ENCODE results near the gene TNRC18. TPM values are rescaled to one million over a fixed set of nuclear protein-coding genes. Genes with fewer than 3 reads are reported as not detected.
A peak's percentile ranks its signal among the peaks of the same experiment; 100 is the strongest.

Gene TNRC18
- total RNA-seq, 1 experiment from 2014 or later = 10.2 TPM

- H3K27ac ChIP-seq (ENCODE audit: low read length) = no peak overlapping the region
- H2AFZ ChIP-seq (ENCODE audit: low read length) = no peak overlapping the region
- H3K79me2 ChIP-seq (ENCODE audit: low read length) = no peaks in the 10 kb centered on the region
- H3K4me1 ChIP-seq (ENCODE audit: low read length) = no peaks in the 10 kb centered on the region
- H3K9ac ChIP-seq (ENCODE audit: low read length) = no peak overlapping the region
- no peaks in the 10 kb centered on the region for H3K27me3 ChIP-seq (ENCODE audit: low read length)
- no peak overlapping the region for H3K4me3 ChIP-seq (ENCODE audit: low read length)
- no peak overlapping the region for H3K4me2 ChIP-seq (ENCODE audit: low read depth, low read length, poor library complexity, severe bottlenecking)
- DNase-seq = no peak
- no peaks in the 10 kb centered on the region for H4K20me1 ChIP-seq (ENCODE audit: insufficient read depth, low read depth, low read length)
- H3K9me2 ChIP-seq (replicated peaks; ENCODE audit: insufficient read depth, low read length) = no peaks in the 10 kb centered on the region
- no peaks in the 10 kb centered on the region; the same call in 1 of the 2 replicates for H3K9me3 ChIP-seq (ENCODE audit: low read length)
- no peaks in the 10 kb centered on the region for H3K36me3 ChIP-seq (ENCODE audit: insufficient read depth, low read length)
Observed at GRCh38 chr7:5435291-5436002, 11.8 kb upstream of the TNRC18 start.

GRCh38 chr7:5433181-5433580 lies 9.5 kb upstream of the TNRC18 start:
- no peaks in the 10 kb centered on the region; the same call in 1 of the 2 replicates for H3K9me3 ChIP-seq (ENCODE audit: low read length)
- H3K36me3 ChIP-seq (ENCODE audit: insufficient read depth, low read length) = no peaks in the 10 kb centered on the region
- no peak overlapping the region for H3K4me2 ChIP-seq (ENCODE audit: low read depth, low read length, poor library complexity, severe bottlenecking)
- no peak for DNase-seq
- H3K79me2 ChIP-seq (ENCODE audit: low read length) = no peaks in the 10 kb centered on the region
- no peaks in the 10 kb centered on the region for H3K9me2 ChIP-seq (replicated peaks; ENCODE audit: insufficient read depth, low read length)
- no peak overlapping the region for H3K27ac ChIP-seq (ENCODE audit: low read length)
- no peak overlapping the region for H3K4me3 ChIP-seq (ENCODE audit: low read length)
- H3K9ac ChIP-seq (ENCODE audit: low read length) = no peak overlapping the region
- H3K27me3 ChIP-seq (ENCODE audit: low read length) = no peaks in the 10 kb centered on the region
- no peak overlapping the region for H2AFZ ChIP-seq (ENCODE audit: low read length)
- H4K20me1 ChIP-seq (ENCODE audit: insufficient read depth, low read depth, low read length) = no peaks in the 10 kb centered on the region
- H3K4me1 ChIP-seq (ENCODE audit: low read length) = no peaks in the 10 kb centered on the region

GRCh38 chr7:5432691-5433090 lies 9.1 kb upstream of the TNRC18 start:
- no peaks in the 10 kb centered on the region for H3K79me2 ChIP-seq (ENCODE audit: low read length)
- no peaks in the 10 kb centered on the region for H3K36me3 ChIP-seq (ENCODE audit: insufficient read depth, low read length)
- no peak for DNase-seq
- H2AFZ ChIP-seq (ENCODE audit: low read length) = no peak overlapping the region
- no peaks in the 10 kb centered on the region for H3K27me3 ChIP-seq (ENCODE audit: low read length)
- no peak overlapping the region for H3K9ac ChIP-seq (ENCODE audit: low read length)
- H3K27ac ChIP-seq (ENCODE audit: low read length) = no peak overlapping the region
- H4K20me1 ChIP-seq (ENCODE audit: insufficient read depth, low read depth, low read length) = no peaks in the 10 kb centered on the region
- H3K4me3 ChIP-seq (ENCODE audit: low read length) = no peak overlapping the region
- no peaks in the 10 kb centered on the region for H3K4me1 ChIP-seq (ENCODE audit: low read length)
- H3K9me3 ChIP-seq (ENCODE audit: low read length) = no peaks in the 10 kb centered on the region; the same call in 1 of the 2 replicates
- H3K4me2 ChIP-seq (ENCODE audit: low read depth, low read length, poor library complexity, severe bottlenecking) = no peak overlapping the region
- no peaks in the 10 kb centered on the region for H3K9me2 ChIP-seq (replicated peaks; ENCODE audit: insufficient read depth, low read length)

- H3K79me2 ChIP-seq (ENCODE audit: low read length) = no peaks in the 10 kb centered on the region
- no peak overlapping the region for H3K4me3 ChIP-seq (ENCODE audit: low read length)
- no peaks in the 10 kb centered on the region for H4K20me1 ChIP-seq (ENCODE audit: insufficient read depth, low read depth, low read length)
- H3K4me1 ChIP-seq (ENCODE audit: low read length) = no peaks in the 10 kb centered on the region
- H3K9me3 ChIP-seq (ENCODE audit: low read length) = no peaks in the 10 kb centered on the region
- no peaks in the 10 kb centered on the region for H3K36me3 ChIP-seq (ENCODE audit: insufficient read depth, low read length)
- peak; percentile 42 for DNase-seq
- H3K27ac ChIP-seq (ENCODE audit: low read length) = no peak overlapping the region
- H3K4me2 ChIP-seq (ENCODE audit: low read depth, low read length, poor library complexity, severe bottlenecking) = no peak overlapping the region
- H3K9me2 ChIP-seq (replicated peaks; ENCODE audit: insufficient read depth, low read length) = no peaks in the 10 kb centered on the region
- H2AFZ ChIP-seq (ENCODE audit: low read length) = no peak overlapping the region
- H3K9ac ChIP-seq (ENCODE audit: low read length) = no peak overlapping the region
- H3K27me3 ChIP-seq (ENCODE audit: low read length) = no peaks in the 10 kb centered on the region
Observed at GRCh38 chr7:5431560-5432015, 8.0 kb upstream of the TNRC18 start.

- no peak overlapping the region for H2AFZ ChIP-seq (ENCODE audit: low read length)
- H3K9me2 ChIP-seq (replicated peaks; ENCODE audit: insufficient read depth, low read length) = no peaks in the 10 kb centered on the region
- no peak overlapping the region for H3K9ac ChIP-seq (ENCODE audit: low read length)
- H4K20me1 ChIP-seq (ENCODE audit: insufficient read depth, low read depth, low read length) = no peaks in the 10 kb centered on the region
- no peaks in the 10 kb centered on the region for H3K27me3 ChIP-seq (ENCODE audit: low read length)
- no peak overlapping the region for H3K4me2 ChIP-seq (ENCODE audit: low read depth, low read length, poor library complexity, severe bottlenecking)
- H3K4me1 ChIP-seq (ENCODE audit: low read length) = no peaks in the 10 kb centered on the region
- no peaks in the 10 kb centered on the region for H3K9me3 ChIP-seq (ENCODE audit: low read length)
- H3K36me3 ChIP-seq (ENCODE audit: insufficient read depth, low read length) = no peaks in the 10 kb centered on the region
- DNase-seq = no peak
- H3K79me2 ChIP-seq (ENCODE audit: low read length) = no peaks in the 10 kb centered on the region
- H3K4me3 ChIP-seq (ENCODE audit: low read length) = no peak overlapping the region
- no peak overlapping the region for H3K27ac ChIP-seq (ENCODE audit: low read length)
Observed at GRCh38 chr7:5430612-5430947, 6.9 kb upstream of the TNRC18 start.

GRCh38 chr7:5429857-5430611 lies 6.4 kb upstream of the TNRC18 start:
- Histone ChIP-seq H3K4me3 (ENCODE audit: low read length) (no peak overlapping the region), H2AFZ (ENCODE audit: low read length) (no peak overlapping the region), H3K9me2 (replicated peaks; ENCODE audit: insufficient read depth, low read length) (no peaks in the 10 kb centered on the region), H3K27me3 (ENCODE audit: low read length) (no peaks in the 10 kb centered on the region), H3K36me3 (ENCODE audit: insufficient read depth, low read length) (no peaks in the 10 kb centered on the region), H3K79me2 (ENCODE audit: low read length) (no peaks in the 10 kb centered on the region), H3K9me3 (ENCODE audit: low read length) (no peaks in the 10 kb centered on the region), H3K9ac (ENCODE audit: low read length) (no peak overlapping the region), H3K27ac (ENCODE audit: low read length) (no peak overlapping the region), H3K4me2 (ENCODE audit: low read depth, low read length, poor library complexity, severe bottlenecking) (no peak overlapping the region), H4K20me1 (ENCODE audit: insufficient read depth, low read depth, low read length) (no peaks in the 10 kb centered on the region), H3K4me1 (ENCODE audit: low read length) (peaks cover 3% of the 10 kb centered on the region)
- no peak for DNase-seq

- Histone ChIP-seq H3K9ac (ENCODE audit: low read length) (no peak overlapping the region), H3K9me3 (ENCODE audit: low read length) (no peaks in the 10 kb centered on the region), H4K20me1 (ENCODE audit: insufficient read depth, low read depth, low read length) (no peaks in the 10 kb centered on the region), H2AFZ (ENCODE audit: low read length) (no peak overlapping the region), H3K9me2 (replicated peaks; ENCODE audit: insufficient read depth, low read length) (no peaks in the 10 kb centered on the region), H3K27me3 (ENCODE audit: low read length) (no peaks in the 10 kb centered on the region), H3K4me2 (ENCODE audit: low read depth, low read length, poor library complexity, severe bottlenecking) (no peak overlapping the region), H3K79me2 (ENCODE audit: low read length) (no peaks in the 10 kb centered on the region), H3K4me3 (ENCODE audit: low read length) (no peak overlapping the region), H3K4me1 (ENCODE audit: low read length) (peaks cover 9% of the 10 kb centered on the region), H3K36me3 (ENCODE audit: insufficient read depth, low read length) (no peaks in the 10 kb centered on the region), H3K27ac (ENCODE audit: low read length) (no peak overlapping the region)
- no peak for DNase-seq
Observed at GRCh38 chr7:5429253-5429856, 5.7 kb upstream of the TNRC18 start.

GRCh38 chr7:5428478-5429252 lies 5.0 kb upstream of the TNRC18 start:
- no peaks in the 10 kb centered on the region for H3K36me3 ChIP-seq (ENCODE audit: insufficient read depth, low read length)
- no peak overlapping the region for H3K27ac ChIP-seq (ENCODE audit: low read length)
- no peak for DNase-seq
- peaks cover 9% of the 10 kb centered on the region for H3K4me1 ChIP-seq (ENCODE audit: low read length)
- no peak overlapping the region for H3K4me2 ChIP-seq (ENCODE audit: low read depth, low read length, poor library complexity, severe bottlenecking)
- H3K79me2 ChIP-seq (ENCODE audit: low read length) = no peaks in the 10 kb centered on the region
- no peaks in the 10 kb centered on the region for H4K20me1 ChIP-seq (ENCODE audit: insufficient read depth, low read depth, low read length)
- no peak overlapping the region for H3K4me3 ChIP-seq (ENCODE audit: low read length)
- H3K9me2 ChIP-seq (replicated peaks; ENCODE audit: insufficient read depth, low read length) = no peaks in the 10 kb centered on the region
- H3K9me3 ChIP-seq (ENCODE audit: low read length) = no peaks in the 10 kb centered on the region
- H3K27me3 ChIP-seq (ENCODE audit: low read length) = no peaks in the 10 kb centered on the region
- no peak overlapping the region for H3K9ac ChIP-seq (ENCODE audit: low read length)
- H2AFZ ChIP-seq (ENCODE audit: low read length) = no peak overlapping the region
